PC-9 (cell line): ENCODE results near the gene SCNM1. TPM values are rescaled to one million over a fixed set of nuclear protein-coding genes. Genes with fewer than 3 reads are reported as not detected.
A peak's percentile ranks its signal among the peaks of the same experiment; 100 is the strongest.

Source experiments
- Bru-seq: library from RNA; stranded (reverse); fragments of 400-500 nt; gene quantifications from one replicate; lab custom pipeline; 2021; lab: Mats Ljungman, UMichigan
- BruChase-seq, 2 experiments: library from RNA; stranded (reverse); fragments of 400-500 nt; gene quantifications; one replicate each; lab custom pipeline; 2021; lab: Mats Ljungman, UMichigan
- BruUV-seq: library from RNA; stranded (reverse); fragments of 400-500 nt; replicated peaks from 2 replicates; lab custom pipeline; 2021; lab: Mats Ljungman, UMichigan
- CTCF ChIA-PET: fragments of 300-600 bp; sonication (Branson Sonifier 250); formaldehyde crosslinking; loops from one replicate; lab custom pipeline; 2022; ENCODE audit warnings: antibody characterized with exemption; lab: Charles Lee
- POLR2A ChIA-PET: fragments of 300-600 bp; sonication (Branson Sonifier 250); formaldehyde crosslinking; loops from one replicate; lab custom pipeline; 2022; ENCODE audit warnings: antibody characterized with exemption; ENCODE audit not compliant: unreplicated experiment; lab: Charles Lee
- DNase-seq, 2 experiments: peaks; one replicate each; pipeline versions ENCODE4 v3.0.0 to v3.0.0-alpha.2; 2015 to 2022; ENCODE audit warnings: mixed read lengths in 1 of 2
- H2AFZ ChIP-seq: fragments of 200-600 bp; sonication (generic); 2 replicates; pipeline ENCODE4 v1.8.1; 2017; ENCODE audit warnings: antibody characterized with exemption
- H3F3A ChIP-seq: fragments of 200-600 bp; sonication (generic); 2 replicates; pipeline ENCODE4 v1.8.1; 2017; ENCODE audit warnings: antibody characterized with exemption, mild to moderate bottlenecking, low read depth; ENCODE audit not compliant: insufficient read depth
- H3K27ac ChIP-seq: fragments of 200-600 bp; sonication (generic); 2 replicates; pipeline ENCODE4 v1.6.1; 2016; ENCODE audit warnings: mixed run types
- H3K27me3 ChIP-seq: fragments of 200-600 bp; sonication (generic); 2 replicates; pipeline ENCODE4 v1.6.1; 2016; ENCODE audit warnings: low read depth, mixed run types; ENCODE audit not compliant: insufficient read depth
- H3K36me3 ChIP-seq: fragments of 200-600 bp; sonication (generic); 2 replicates; pipeline ENCODE4 v1.6.1; 2016; ENCODE audit warnings: low read depth, mixed run types
- H3K4me1 ChIP-seq: fragments of 200-600 bp; sonication (generic); replicated peaks from 2 replicates; pipeline ENCODE4 v1.6.1; 2016; ENCODE audit warnings: mixed run types; ENCODE audit not compliant: insufficient read depth
- H3K4me2 ChIP-seq: fragments of 200-600 bp; sonication (generic); 2 replicates; pipeline ENCODE4 v1.6.1; 2017; ENCODE audit warnings: mixed run types
- H3K4me3 ChIP-seq: fragments of 200-600 bp; sonication (generic); 2 replicates; pipeline ENCODE4 v1.6.1; 2016; ENCODE audit warnings: mixed run types
- H3K79me2 ChIP-seq: fragments of 200-600 bp; sonication (generic); 2 replicates; pipeline ENCODE4 v1.6.1; 2017; ENCODE audit warnings: low read depth, mixed run types
- H3K9me2 ChIP-seq: fragments of 200-600 bp; sonication (generic); 2 replicates; pipeline ENCODE4 v1.8.1; 2017; ENCODE audit warnings: mild to moderate bottlenecking; ENCODE audit not compliant: insufficient read depth
- H3K9me3 ChIP-seq: fragments of 200-600 bp; sonication (generic); 2 replicates; pipeline ENCODE4 v1.8.1; 2016; ENCODE audit warnings: low read depth; ENCODE audit not compliant: insufficient read depth
- H4K20me1 ChIP-seq: fragments of 200-600 bp; sonication (generic); 2 replicates; pipeline ENCODE4 v1.8.1; 2017; ENCODE audit not compliant: insufficient read depth
- EZH2 ChIP-seq: fragments of 200-600 bp; sonication (generic); IDR thresholded peaks from 2 replicates; pipeline ENCODE4 v1.8.0; 2017; ENCODE audit warnings: antibody characterized with exemption, low read depth
- intact Hi-C: fragments of 100-400 bp; cut with micrococcal nuclease; formaldehyde crosslinking; loops from one replicate; pipeline ENCODE4 v1.10.0; 2022; ENCODE audit not compliant: unreplicated experiment
- long read RNA-seq: library from polyadenylated mRNA; stranded (forward); transcript quantifications from one replicate; pipeline ENCODE4 v2.0.0, GENCODE V29; 2022
- total RNA-seq: library from RNA; stranded (reverse); gene quantifications from 2 replicates; pipeline ENCODE4 v1.2.3, GENCODE V29; 2021
- TF ChIP-seq, protein P1 (sequence below): fragments of 200-600 bp; sonication (generic); conservative IDR thresholded peaks from 2 replicates; pipeline ENCODE4 v1.6.1; 2017; ENCODE audit warnings: mixed run types, antibody characterized with exemption, mild to moderate bottlenecking, moderate library complexity

SCNM1 gene, protein sequence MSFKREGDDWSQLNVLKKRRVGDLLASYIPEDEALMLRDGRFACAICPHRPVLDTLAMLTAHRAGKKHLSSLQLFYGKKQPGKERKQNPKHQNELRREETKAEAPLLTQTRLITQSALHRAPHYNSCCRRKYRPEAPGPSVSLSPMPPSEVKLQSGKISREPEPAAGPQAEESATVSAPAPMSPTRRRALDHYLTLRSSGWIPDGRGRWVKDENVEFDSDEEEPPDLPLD
- total RNA-seq: 42.5 and 47.7 TPM in 2 replicates
- Bru-seq, nascent RNA: percentile 78 among the genes with signal in this experiment
- percentile 82 among the genes with signal in this experiment for BruChase-seq, experiment 1, labeled RNA remaining after a 2-hour chase
- percentile 86 among the genes with signal in this experiment for BruChase-seq, experiment 2, labeled RNA remaining after a 6-hour chase
- long read RNA-seq, transcript SCNM1-201 (7 exons, 869 nt): minor isoform, 6 of 70 reads
- long read RNA-seq, transcript SCNM1-202 (7 exons, 2,016 nt): major isoform, 43 of 70 reads
- long read RNA-seq, partial matches to known transcripts: 1 of 70 reads
- long read RNA-seq, other reads (novel, unspliced or antisense): 15 of 70 reads

DNA sequence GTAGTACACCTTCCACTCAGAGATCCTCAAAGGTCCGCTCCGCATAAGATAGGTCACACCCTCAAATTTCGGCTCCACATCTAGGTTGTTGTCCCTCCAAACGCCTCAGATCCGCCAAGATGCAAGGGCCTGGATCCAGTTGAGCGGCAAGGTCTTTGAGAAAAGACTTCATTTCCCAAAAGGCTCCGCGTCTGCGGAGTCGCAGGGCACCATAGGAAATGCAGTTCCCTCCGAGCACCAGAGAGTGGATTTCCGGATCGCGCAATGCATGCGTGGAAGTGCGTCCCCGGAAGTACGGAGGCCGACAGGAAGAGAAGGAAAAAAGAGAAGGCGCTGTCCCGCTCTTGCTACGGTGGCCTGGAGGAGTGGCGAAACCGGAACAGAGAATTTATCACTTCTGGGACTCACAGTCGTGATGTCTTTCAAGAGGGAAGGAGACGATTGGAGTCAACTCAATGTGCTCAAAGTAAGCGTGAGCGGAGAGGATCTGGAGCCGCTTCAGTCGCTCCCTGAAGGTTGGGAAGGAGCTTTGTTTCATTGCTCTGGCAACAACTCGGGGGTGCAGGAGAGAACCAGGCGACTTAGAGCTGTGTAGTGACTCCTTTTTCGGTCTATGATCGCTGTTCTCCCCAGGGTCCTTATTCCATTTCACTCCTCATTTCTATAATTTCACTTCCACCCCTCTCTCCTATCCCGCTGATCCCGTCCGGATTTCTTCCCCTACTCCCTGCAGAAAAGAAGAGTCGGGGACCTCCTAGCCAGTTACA is at the start of gene SCNM1, which contains the start of gene LYSMD1:
Gene SCNM1 (plus strand): TSS at position 407 of the 767 bp plus-strand sequence. CDS start 9 bp downstream, at position 416.
Gene LYSMD1 (minus strand): TSS at position 165 of the 767 bp plus-strand sequence. CDS start 644 bp downstream, outside the sequence.
- H3K4me3 ChIP-seq: peak within 1 kb of the TSS; percentile 64
- DNase-seq: peak; percentile 94 to 96
- no peaks in the 10 kb centered on the region for H4K20me1 ChIP-seq
- H3K4me1 ChIP-seq: peaks cover 15% of the 10 kb centered on the region; the same call in 1 of the 2 replicates
- TSS peak; percentile 78 for BruUV-seq
- no peaks in the 10 kb centered on the region for H3K27me3 ChIP-seq
- H3K9me3 ChIP-seq: no peaks in the 10 kb centered on the region
- H3K79me2 ChIP-seq: peaks cover 28% of the 10 kb centered on the region
- CTCF ChIA-PET: interaction anchor here (1.2 kb wide), 1 partner anchor 66 kb away, joined by 3 read pairs; no protein-coding TSS in a partner anchor
- no peaks in the 10 kb centered on the region for H3K36me3 ChIP-seq
- peak within 1 kb of the TSS; percentile 66 for H3K27ac ChIP-seq
- POLR2A ChIA-PET: interaction anchor here (0.6 to 0.8 kb wide), 2 partner anchors 24 to 208 kb away, joined by 3 to 21 read pairs; partner anchors contain the start of gene VPS72
- peaks cover 6% of the 10 kb centered on the region; the same call in 1 of the 2 replicates for H3F3A ChIP-seq
- H3K4me2 ChIP-seq: peak within 1 kb of the TSS; percentile 96
- intact Hi-C loops: loop anchor here (1.0 to 5.0 kb wide), 2 partner anchors 20 to 159 kb away; partner anchors contain the start of genes MINDY1, PRUNE1 and SEMA6C
- TF ChIP-seq EZH2: no peak
- TF ChIP-seq, protein P1, sequence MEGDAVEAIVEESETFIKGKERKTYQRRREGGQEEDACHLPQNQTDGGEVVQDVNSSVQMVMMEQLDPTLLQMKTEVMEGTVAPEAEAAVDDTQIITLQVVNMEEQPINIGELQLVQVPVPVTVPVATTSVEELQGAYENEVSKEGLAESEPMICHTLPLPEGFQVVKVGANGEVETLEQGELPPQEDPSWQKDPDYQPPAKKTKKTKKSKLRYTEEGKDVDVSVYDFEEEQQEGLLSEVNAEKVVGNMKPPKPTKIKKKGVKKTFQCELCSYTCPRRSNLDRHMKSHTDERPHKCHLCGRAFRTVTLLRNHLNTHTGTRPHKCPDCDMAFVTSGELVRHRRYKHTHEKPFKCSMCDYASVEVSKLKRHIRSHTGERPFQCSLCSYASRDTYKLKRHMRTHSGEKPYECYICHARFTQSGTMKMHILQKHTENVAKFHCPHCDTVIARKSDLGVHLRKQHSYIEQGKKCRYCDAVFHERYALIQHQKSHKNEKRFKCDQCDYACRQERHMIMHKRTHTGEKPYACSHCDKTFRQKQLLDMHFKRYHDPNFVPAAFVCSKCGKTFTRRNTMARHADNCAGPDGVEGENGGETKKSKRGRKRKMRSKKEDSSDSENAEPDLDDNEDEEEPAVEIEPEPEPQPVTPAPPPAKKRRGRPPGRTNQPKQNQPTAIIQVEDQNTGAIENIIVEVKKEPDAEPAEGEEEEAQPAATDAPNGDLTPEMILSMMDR: no peak
- peak within 1 kb of the TSS; percentile 90 for H2AFZ ChIP-seq
- no peaks in the 10 kb centered on the region for H3K9me2 ChIP-seq

DNA sequence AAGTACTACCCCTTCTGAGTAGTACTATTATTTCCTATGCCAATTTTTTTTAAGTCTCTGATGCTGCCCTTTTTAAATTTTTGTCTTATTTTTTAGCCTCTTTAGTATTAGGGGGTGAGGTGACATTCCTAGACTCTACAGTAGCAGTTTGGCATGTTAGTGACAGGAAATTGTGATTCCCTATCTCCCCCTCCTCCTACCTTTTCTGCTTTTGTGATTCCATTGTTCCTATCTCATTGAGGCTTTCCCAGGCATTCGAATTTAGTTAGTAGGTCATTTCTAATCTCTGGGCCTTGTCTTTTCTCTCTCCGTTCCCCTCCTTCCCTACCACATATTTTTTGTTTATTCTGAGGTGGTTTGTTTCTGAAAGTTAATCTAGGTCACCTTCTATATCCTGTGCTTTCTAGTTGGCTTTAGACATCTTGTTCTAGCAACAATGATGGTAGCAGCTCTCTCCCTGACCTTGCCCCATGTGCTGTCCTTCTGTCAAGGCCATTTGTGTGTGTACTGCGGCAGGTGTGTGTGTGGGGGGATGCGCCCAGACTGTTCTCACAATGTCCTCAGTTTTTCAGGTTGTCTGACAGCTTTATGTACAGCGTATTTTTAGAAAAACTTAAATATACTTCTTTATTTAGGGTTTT is 41.1 kb upstream of the SCNM1 start:
- intact Hi-C loops: no loop called here
- ChIA-PET CTCF (no interaction called here), POLR2A (no interaction called here)
- H3K4me1 ChIP-seq: no peaks in the 10 kb centered on the region
- H3K9me3 ChIP-seq: no peaks in the 10 kb centered on the region
- BruUV-seq: no TSS peak
- no peaks in the 10 kb centered on the region for H3K36me3 ChIP-seq
- no peak overlapping the region for H3K4me3 ChIP-seq
- no peaks in the 10 kb centered on the region for H3K9me2 ChIP-seq
- no peaks in the 10 kb centered on the region for H3K79me2 ChIP-seq
- no peak overlapping the region for H2AFZ ChIP-seq
- no peak overlapping the region for H3K4me2 ChIP-seq
- peaks cover 7% of the 10 kb centered on the region; the same call in 1 of the 2 replicates for H3F3A ChIP-seq
- no peak overlapping the region for H3K27ac ChIP-seq
- no peaks in the 10 kb centered on the region for H3K27me3 ChIP-seq
- TF ChIP-seq, protein P1: no peak
- TF ChIP-seq EZH2: no peak
- DNase-seq: no peak
- H4K20me1 ChIP-seq: no peaks in the 10 kb centered on the region; the same call in 1 of the 2 replicates
